Lower leg skin (tissue), 3 donors: ENCODE measurements around the gene SRSF5.
A peak's percentile ranks its signal among the peaks of the same experiment; 100 is the strongest.

Experiments used
- POLR2A ChIP-seq, 2 donors: fragments of 450-650 bp; IDR thresholded peaks; one replicate each; pipeline ENCODE4 v1.6.1; 2016 to 2017; ENCODE audit warnings: antibody characterized with exemption in 2 of 2, mild to moderate bottlenecking in 1 of 2, moderate library complexity in 1 of 2
- TF ChIP-seq, protein P1 (sequence below), 3 donors: fragments of 450-650 bp; IDR thresholded peaks; one replicate each; pipeline ENCODE4 v1.5.1; 2016; ENCODE audit warnings: antibody characterized with exemption in 3 of 3, mild to moderate bottlenecking in 3 of 3, moderate library complexity in 2 of 3

DNA sequence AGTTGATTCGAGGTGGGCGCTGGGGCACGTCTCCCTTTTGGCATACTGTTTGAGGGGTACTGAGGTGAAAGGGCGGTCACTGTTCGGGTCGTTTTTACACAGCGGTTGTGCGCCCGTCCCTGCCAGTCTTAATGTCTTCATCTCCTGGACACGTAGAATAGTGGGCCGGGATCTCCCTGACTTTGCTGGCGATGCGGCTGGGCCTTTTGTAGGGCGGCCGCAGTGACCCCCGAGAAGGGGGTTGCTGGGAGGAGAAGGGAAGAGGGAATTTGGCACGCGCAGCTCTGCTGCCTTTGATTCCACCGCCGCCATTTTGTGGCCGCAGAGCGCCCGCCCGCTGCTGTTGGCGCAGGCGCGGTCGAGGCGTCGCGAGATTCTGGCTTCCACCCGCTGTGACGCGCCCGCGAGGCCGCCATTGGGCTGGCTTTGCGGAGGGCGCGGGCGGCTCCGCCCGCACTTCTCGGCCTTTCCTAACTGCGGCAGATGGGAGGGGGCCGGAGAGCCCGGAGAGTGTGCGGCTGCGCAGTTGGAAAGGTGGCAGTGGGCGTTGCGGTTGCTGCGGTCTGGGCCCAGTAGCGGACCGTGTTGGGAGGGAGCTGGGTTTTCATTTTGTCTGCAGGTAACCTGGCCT lies 542 bp downstream of the SRSF5 start:
- TF ChIP-seq, protein P1, sequence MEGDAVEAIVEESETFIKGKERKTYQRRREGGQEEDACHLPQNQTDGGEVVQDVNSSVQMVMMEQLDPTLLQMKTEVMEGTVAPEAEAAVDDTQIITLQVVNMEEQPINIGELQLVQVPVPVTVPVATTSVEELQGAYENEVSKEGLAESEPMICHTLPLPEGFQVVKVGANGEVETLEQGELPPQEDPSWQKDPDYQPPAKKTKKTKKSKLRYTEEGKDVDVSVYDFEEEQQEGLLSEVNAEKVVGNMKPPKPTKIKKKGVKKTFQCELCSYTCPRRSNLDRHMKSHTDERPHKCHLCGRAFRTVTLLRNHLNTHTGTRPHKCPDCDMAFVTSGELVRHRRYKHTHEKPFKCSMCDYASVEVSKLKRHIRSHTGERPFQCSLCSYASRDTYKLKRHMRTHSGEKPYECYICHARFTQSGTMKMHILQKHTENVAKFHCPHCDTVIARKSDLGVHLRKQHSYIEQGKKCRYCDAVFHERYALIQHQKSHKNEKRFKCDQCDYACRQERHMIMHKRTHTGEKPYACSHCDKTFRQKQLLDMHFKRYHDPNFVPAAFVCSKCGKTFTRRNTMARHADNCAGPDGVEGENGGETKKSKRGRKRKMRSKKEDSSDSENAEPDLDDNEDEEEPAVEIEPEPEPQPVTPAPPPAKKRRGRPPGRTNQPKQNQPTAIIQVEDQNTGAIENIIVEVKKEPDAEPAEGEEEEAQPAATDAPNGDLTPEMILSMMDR (IDR thresholded peaks at IDR 0.05) = no peak
- peak in 1 of 2 donors; percentile 85 for TF ChIP-seq POLR2A (IDR thresholded peaks at IDR 0.05)
